Tibial nerve (tissue), 4 donors: ENCODE data around the gene ATXN7L1.

Source experiments
- CTCF ChIP-seq, 5 experiments: fragments of 200-600 bp in 3 of 5; fragments of 450-650 bp in 2 of 5; sonication (generic) in 3 of 5; IDR thresholded peaks; one replicate each; pipeline ENCODE4 v1.5.1; 2016 to 2019; ENCODE audit warnings: antibody characterized with exemption in 5 of 5, mild to moderate bottlenecking in 3 of 5, moderate library complexity in 2 of 5
- EP300 ChIP-seq, 2 donors: sonication (generic); formaldehyde crosslinking; IDR thresholded peaks; one replicate each; pipeline ENCODE4 v1.6.1; 2017; ENCODE audit warnings: antibody characterized with exemption in 2 of 2, mild to moderate bottlenecking in 1 of 2
- POLR2A ChIP-seq, 2 donors: fragments of 450-650 bp; IDR thresholded peaks; one replicate each; pipeline ENCODE4 v1.6.1; 2017; ENCODE audit warnings: antibody characterized with exemption in 2 of 2, mild to moderate bottlenecking in 2 of 2, moderate library complexity in 2 of 2

DNA sequence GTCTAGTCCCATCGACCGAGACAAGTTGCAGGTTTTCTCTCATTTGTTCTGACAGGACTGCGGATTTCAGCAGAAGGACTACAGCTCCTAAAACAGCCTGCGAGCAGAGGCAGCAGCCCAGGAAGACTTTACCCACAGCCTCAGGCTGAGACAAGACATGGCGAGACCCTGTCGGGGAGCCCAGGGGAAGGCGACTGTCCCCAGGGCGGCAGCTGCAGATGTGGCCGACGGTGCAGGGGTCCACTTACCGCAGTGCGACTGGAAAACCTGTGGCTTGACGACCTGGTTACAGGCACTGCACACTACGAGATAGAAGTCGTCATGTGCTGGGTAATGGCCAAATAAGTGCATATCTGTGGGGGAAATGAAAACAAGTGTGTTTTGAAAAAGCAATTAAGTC, 88.0 kb downstream of the ATXN7L1 start:
- TF ChIP-seq POLR2A (IDR thresholded peaks at IDR 0.05), result no peak
- no peak for TF ChIP-seq CTCF (IDR thresholded peaks at IDR 0.05)
- TF ChIP-seq EP300 (IDR thresholded peaks at IDR 0.05), result no peak
